ENCODE measurements around the gene ADAMTS9. TPM values are rescaled to one million over a fixed set of nuclear protein-coding genes. Genes with fewer than 3 reads are reported as not detected.

The ADAMTS9 gene
- total and polyA plus RNA-seq, 4 donors: 7.0 to 212 (median 91.2) TPM

- no peak for DNase-seq
- H3K9me3 ChIP-seq (ENCODE audit: control insufficient read depth, low read length): no peaks in the 10 kb centered on the region
- 96 to 97% methylated on average over 1 of the region's 1 CpG for WGBS, 2 donors
- no peaks in the 10 kb centered on the region for H3K27me3 ChIP-seq (ENCODE audit: control insufficient read depth in 1 of 2, insufficient read depth in 2 of 2, low read length in 1 of 2)
- no peaks in the 10 kb centered on the region for H3K4me1 ChIP-seq (ENCODE audit: control insufficient read depth in 1 of 2, insufficient read depth in 2 of 2, low read length in 2 of 2)
- H3K27ac ChIP-seq (ENCODE audit: low read depth in 1 of 2, low read length in 2 of 2): no peak overlapping the region
- intact Hi-C loops (cut with DNase I): no loop called here
- ATAC-seq (ENCODE audit: low FRiP score): no peak
- peaks cover 0 to 3% of the 10 kb centered on the region in 2 donors for H3K36me3 ChIP-seq (ENCODE audit: control insufficient read depth in 1 of 2, insufficient read depth in 2 of 2, low read length in 1 of 2)
- H3K4me3 ChIP-seq (ENCODE audit: low read length in 2 of 2): no peak overlapping the region
Measured at GRCh38 chr3:64571982-64572381, 115.8 kb downstream of the ADAMTS9 start.

DNA sequence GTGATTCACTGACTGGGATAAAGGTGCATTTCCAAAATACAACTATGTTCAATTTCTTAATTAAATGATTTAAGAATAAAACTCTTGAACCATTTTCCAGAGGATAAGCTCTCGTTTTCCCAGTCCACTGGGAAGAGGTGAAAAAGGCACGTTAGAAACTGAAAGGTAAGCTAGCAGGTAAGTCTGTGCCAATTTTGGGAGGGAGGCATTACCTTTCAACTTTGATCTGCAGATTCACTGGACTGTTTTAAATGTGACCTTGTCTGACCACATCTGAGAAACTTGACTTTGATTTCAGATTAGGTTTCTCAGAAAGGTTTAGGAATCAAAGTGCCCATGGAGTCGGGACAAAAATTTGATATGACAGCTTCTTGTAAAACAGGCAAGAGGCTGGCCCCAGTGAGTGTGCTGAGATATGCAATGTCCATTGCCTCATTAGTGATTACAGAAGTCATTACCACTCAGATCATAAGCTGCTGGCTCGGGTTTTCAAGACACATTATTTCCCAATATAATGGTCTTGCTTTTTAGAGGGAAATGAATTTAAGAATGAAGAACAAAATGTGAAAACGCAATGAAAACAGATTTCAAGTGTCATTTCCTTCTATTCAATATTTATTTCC lies 118.8 kb downstream of the ADAMTS9 start:
- intact Hi-C loops (cut with DNase I): no loop called here
- 91 to 94% methylated on average over 5 of the region's 5 CpGs for WGBS, 2 donors
- Histone ChIP-seq H3K4me3 (ENCODE audit: low read length in 2 of 2) (no peak overlapping the region), H3K27ac (ENCODE audit: low read depth in 1 of 2, low read length in 2 of 2) (no peak overlapping the region), H3K27me3 (ENCODE audit: control insufficient read depth in 1 of 2, insufficient read depth in 2 of 2, low read length in 1 of 2) (no peaks in the 10 kb centered on the region), H3K36me3 (ENCODE audit: control insufficient read depth in 1 of 2, insufficient read depth in 2 of 2, low read length in 1 of 2) (no peaks in the 10 kb centered on the region), H3K9me3 (ENCODE audit: control insufficient read depth, low read length) (no peaks in the 10 kb centered on the region), H3K4me1 (ENCODE audit: control insufficient read depth in 1 of 2, insufficient read depth in 2 of 2, low read length in 2 of 2) (no peaks in the 10 kb centered on the region)
- ATAC-seq (ENCODE audit: low FRiP score) (no peak), DNase-seq (no peak)

DNA sequence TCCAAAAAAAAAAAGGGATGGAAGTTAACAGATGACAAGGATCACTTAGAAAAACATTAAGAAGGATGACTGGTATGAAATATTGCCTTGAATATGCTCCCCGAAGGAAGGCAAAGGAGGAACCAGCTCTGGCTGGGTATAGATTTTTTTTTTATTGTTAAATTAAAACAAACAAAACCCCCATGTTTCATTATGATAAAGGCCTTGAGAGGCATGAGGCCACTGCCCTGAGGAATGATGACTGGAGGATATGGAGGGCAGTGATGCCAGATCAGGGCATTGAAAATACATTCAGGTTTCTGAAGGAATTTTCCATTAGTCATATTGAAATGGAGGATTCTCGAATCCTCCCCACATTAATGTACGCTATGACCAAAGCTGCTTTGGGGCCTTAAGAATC lies 120.9 kb downstream of the ADAMTS9 start:
- DNase-seq (no peak), ATAC-seq (ENCODE audit: low FRiP score) (no peak)
- H3K27me3 ChIP-seq (ENCODE audit: control insufficient read depth in 1 of 2, insufficient read depth in 2 of 2, low read length in 1 of 2): no peaks in the 10 kb centered on the region
- H3K4me1 ChIP-seq (ENCODE audit: control insufficient read depth in 1 of 2, insufficient read depth in 2 of 2, low read length in 2 of 2): no peaks in the 10 kb centered on the region
- 94 to 96% methylated on average over 3 of the region's 3 CpGs for WGBS, 2 donors
- no peak overlapping the region for H3K27ac ChIP-seq (ENCODE audit: low read depth in 1 of 2, low read length in 2 of 2)
- H3K9me3 ChIP-seq (ENCODE audit: control insufficient read depth, low read length): no peaks in the 10 kb centered on the region
- no peak overlapping the region for H3K4me3 ChIP-seq (ENCODE audit: low read length in 2 of 2)
- H3K36me3 ChIP-seq (ENCODE audit: control insufficient read depth in 1 of 2, insufficient read depth in 2 of 2, low read length in 1 of 2): no peaks in the 10 kb centered on the region
- intact Hi-C loops (cut with DNase I): no loop called here

DNA sequence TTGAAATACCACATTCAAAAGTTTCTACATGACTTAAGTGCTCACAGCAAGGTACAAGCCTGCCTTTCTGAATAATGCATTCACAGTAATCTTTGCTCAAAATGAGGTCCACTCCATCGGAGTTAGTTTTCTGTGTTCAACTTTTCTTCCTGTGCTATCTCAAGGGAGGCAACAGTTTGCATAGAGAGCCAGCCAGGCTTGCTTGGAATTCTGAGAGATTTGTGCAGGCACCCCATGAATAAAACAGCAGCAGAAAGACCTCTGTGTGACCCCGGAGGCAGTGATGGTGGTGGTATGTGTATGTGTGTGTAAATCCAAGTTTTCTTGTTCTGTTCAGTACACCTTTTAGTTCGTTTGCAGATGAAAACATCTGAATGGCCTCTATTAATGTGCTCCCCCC lies 124.0 kb downstream of the ADAMTS9 start:
- Histone ChIP-seq H3K4me3 (ENCODE audit: low read length in 2 of 2) (no peak overlapping the region), H3K36me3 (ENCODE audit: control insufficient read depth in 1 of 2, insufficient read depth in 2 of 2, low read length in 1 of 2) (peaks cover 0 to 4% of the 10 kb centered on the region in 2 donors), H3K27ac (ENCODE audit: low read depth in 1 of 2, low read length in 2 of 2) (peak overlapping the region in 1 of 2 donors; percentile 8), H3K9me3 (ENCODE audit: control insufficient read depth, low read length) (no peaks in the 10 kb centered on the region), H3K27me3 (ENCODE audit: control insufficient read depth in 1 of 2, insufficient read depth in 2 of 2, low read length in 1 of 2) (no peaks in the 10 kb centered on the region), H3K4me1 (ENCODE audit: control insufficient read depth in 1 of 2, insufficient read depth in 2 of 2, low read length in 2 of 2) (no peaks in the 10 kb centered on the region)
- intact Hi-C loops (cut with DNase I): no loop called here
- ATAC-seq (ENCODE audit: low FRiP score) (no peak), DNase-seq (no peak)
- WGBS, 2 donors: 32 to 36% methylated on average over 3 of the region's 3 CpGs

GRCh38 chr3:64561868-64562267 lies 125.9 kb downstream of the ADAMTS9 start:
- peak overlapping the region in 1 of 2 donors; percentile 24 for H3K4me3 ChIP-seq (ENCODE audit: low read length in 2 of 2)
- DNase-seq (no peak), ATAC-seq (ENCODE audit: low FRiP score) (peak; percentile 8)
- H3K36me3 ChIP-seq (ENCODE audit: control insufficient read depth in 1 of 2, insufficient read depth in 2 of 2, low read length in 1 of 2): peaks cover 0 to 5% of the 10 kb centered on the region in 2 donors
- 38 to 66% methylated on average over 2 of the region's 2 CpGs for WGBS, 2 donors
- no peaks in the 10 kb centered on the region for H3K27me3 ChIP-seq (ENCODE audit: control insufficient read depth in 1 of 2, insufficient read depth in 2 of 2, low read length in 1 of 2)
- H3K27ac ChIP-seq (ENCODE audit: low read depth in 1 of 2, low read length in 2 of 2): no peak overlapping the region
- intact Hi-C loops (cut with DNase I): no loop called here
- H3K9me3 ChIP-seq (ENCODE audit: control insufficient read depth, low read length): no peaks in the 10 kb centered on the region
- no peaks in the 10 kb centered on the region for H3K4me1 ChIP-seq (ENCODE audit: control insufficient read depth in 1 of 2, insufficient read depth in 2 of 2, low read length in 2 of 2)

GRCh38 chr3:64561325-64561843 lies 126.4 kb downstream of the ADAMTS9 start:
- Histone ChIP-seq H3K36me3 (ENCODE audit: control insufficient read depth in 1 of 2, insufficient read depth in 2 of 2, low read length in 1 of 2) (peaks cover 0 to 5% of the 10 kb centered on the region in 2 donors), H3K27ac (ENCODE audit: low read depth in 1 of 2, low read length in 2 of 2) (peak overlapping the region in 1 of 2 donors; percentile 61)

DNA sequence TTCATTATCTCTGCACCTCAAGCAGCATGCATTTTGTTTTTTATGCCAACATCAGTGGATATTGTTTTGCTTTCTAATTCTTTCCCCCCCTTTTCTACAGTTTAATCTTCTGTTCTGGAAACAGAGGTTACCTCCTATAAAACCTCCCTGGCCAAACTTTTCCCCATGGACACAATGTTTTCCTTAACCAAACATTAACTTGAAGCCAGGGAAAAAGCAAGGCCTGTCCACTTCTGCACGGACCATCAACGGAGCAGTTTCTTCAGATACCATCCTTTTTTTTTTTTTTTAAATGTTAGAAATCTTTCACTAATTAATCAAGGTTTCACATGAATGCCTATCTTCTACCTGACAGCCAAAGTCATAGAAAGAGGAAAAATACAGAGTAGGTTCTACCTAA lies 127.0 kb downstream of the ADAMTS9 start:
- Histone ChIP-seq H3K27me3 (ENCODE audit: control insufficient read depth in 1 of 2, insufficient read depth in 2 of 2, low read length in 1 of 2) (no peaks in the 10 kb centered on the region), H3K4me1 (ENCODE audit: control insufficient read depth in 1 of 2, insufficient read depth in 2 of 2, low read length in 2 of 2) (no peaks in the 10 kb centered on the region), H3K9me3 (ENCODE audit: control insufficient read depth, low read length) (no peaks in the 10 kb centered on the region), H3K27ac (ENCODE audit: low read depth in 1 of 2, low read length in 2 of 2) (no peak overlapping the region), H3K36me3 (ENCODE audit: control insufficient read depth in 1 of 2, insufficient read depth in 2 of 2, low read length in 1 of 2) (peaks cover 0 to 5% of the 10 kb centered on the region in 2 donors), H3K4me3 (ENCODE audit: low read length in 2 of 2) (peak overlapping the region in 1 of 2 donors; percentile 27)
- 4 to 12% methylated on average over 2 of the region's 2 CpGs for WGBS, 2 donors
- no peak for DNase-seq
- intact Hi-C loops (cut with DNase I): no loop called here
- ATAC-seq (ENCODE audit: low FRiP score): peak; percentile 44

More at GRCh38 chr3:64561325-64561843, 126.4 kb downstream of the ADAMTS9 start:
- 11 to 33% methylated on average over 22 of the region's 22 CpGs for WGBS, 2 donors
- Histone ChIP-seq H3K4me3 (ENCODE audit: low read length in 2 of 2) (peak overlapping the region; percentile 24 to 27), H3K27me3 (ENCODE audit: control insufficient read depth in 1 of 2, insufficient read depth in 2 of 2, low read length in 1 of 2) (no peaks in the 10 kb centered on the region), H3K4me1 (ENCODE audit: control insufficient read depth in 1 of 2, insufficient read depth in 2 of 2, low read length in 2 of 2) (no peaks in the 10 kb centered on the region), H3K9me3 (ENCODE audit: control insufficient read depth, low read length) (no peaks in the 10 kb centered on the region)
- DNase-seq: no peak
- intact Hi-C loops (cut with DNase I): no loop called here
- peak; percentile 74 for ATAC-seq (ENCODE audit: low FRiP score)

DNA sequence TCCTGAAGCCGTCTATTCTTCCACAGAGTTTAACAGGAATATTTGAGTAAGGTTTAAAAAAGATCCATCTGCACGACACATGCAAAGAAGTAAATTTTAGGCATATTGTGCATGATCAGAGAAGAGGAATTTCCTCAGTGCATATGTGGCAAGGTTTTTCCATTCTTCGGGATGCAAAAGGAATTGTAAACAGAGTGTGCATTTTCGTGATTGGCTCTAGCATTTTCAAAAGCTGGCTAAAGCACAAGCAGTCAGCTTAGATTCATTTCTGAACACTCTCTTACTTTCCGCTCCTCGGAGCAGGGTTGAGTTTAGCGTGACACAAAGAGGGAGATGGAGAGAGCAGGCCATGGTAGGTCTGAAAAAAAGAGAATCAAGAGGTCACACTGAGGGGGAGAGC lies 128.2 kb downstream of the ADAMTS9 start:
- Histone ChIP-seq H3K27me3 (ENCODE audit: control insufficient read depth in 1 of 2, insufficient read depth in 2 of 2, low read length in 1 of 2) (no peaks in the 10 kb centered on the region), H3K4me1 (ENCODE audit: control insufficient read depth in 1 of 2, insufficient read depth in 2 of 2, low read length in 2 of 2) (no peaks in the 10 kb centered on the region), H3K27ac (ENCODE audit: low read depth in 1 of 2, low read length in 2 of 2) (no peak overlapping the region), H3K4me3 (ENCODE audit: low read length in 2 of 2) (no peak overlapping the region), H3K36me3 (ENCODE audit: control insufficient read depth in 1 of 2, insufficient read depth in 2 of 2, low read length in 1 of 2) (peaks cover 0 to 5% of the 10 kb centered on the region in 2 donors), H3K9me3 (ENCODE audit: control insufficient read depth, low read length) (no peaks in the 10 kb centered on the region)
- WGBS, 2 donors: 82 to 90% methylated on average over 7 of the region's 7 CpGs
- no peak for ATAC-seq (ENCODE audit: low FRiP score)
- no peak for DNase-seq
- intact Hi-C loops (cut with DNase I): no loop called here

DNA sequence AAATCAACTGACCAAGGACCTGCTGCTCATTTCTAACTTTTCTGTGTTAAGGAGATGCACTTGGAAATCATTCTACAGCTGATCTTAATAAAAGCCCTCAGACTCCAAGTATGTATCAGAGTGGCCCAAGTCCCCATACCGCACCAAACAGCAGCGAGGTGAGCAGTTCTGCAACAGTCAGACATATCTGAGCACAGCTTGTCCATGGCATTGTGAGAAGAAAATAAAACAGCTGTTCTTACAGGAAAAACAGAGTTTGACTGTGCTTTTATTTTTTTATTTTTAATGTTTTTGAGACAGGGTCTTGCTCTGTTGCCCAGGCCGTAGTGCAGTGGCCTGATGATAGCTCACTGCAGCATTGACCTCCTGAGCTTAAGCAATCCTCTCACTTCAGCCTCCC lies 131.8 kb downstream of the ADAMTS9 start:
- Histone ChIP-seq H3K27ac (ENCODE audit: low read depth in 1 of 2, low read length in 2 of 2) (no peak overlapping the region), H3K27me3 (ENCODE audit: control insufficient read depth in 1 of 2, insufficient read depth in 2 of 2, low read length in 1 of 2) (no peaks in the 10 kb centered on the region), H3K4me3 (ENCODE audit: low read length in 2 of 2) (no peak overlapping the region), H3K36me3 (ENCODE audit: control insufficient read depth in 1 of 2, insufficient read depth in 2 of 2, low read length in 1 of 2) (peaks cover 0 to 7% of the 10 kb centered on the region in 2 donors), H3K9me3 (ENCODE audit: control insufficient read depth, low read length) (no peaks in the 10 kb centered on the region), H3K4me1 (ENCODE audit: control insufficient read depth in 1 of 2, insufficient read depth in 2 of 2, low read length in 2 of 2) (no peaks in the 10 kb centered on the region)
- intact Hi-C loops (cut with DNase I): no loop called here
- ATAC-seq (ENCODE audit: low FRiP score) (no peak), DNase-seq (no peak)
- 97 to 99% methylated on average over 3 of the region's 3 CpGs for whole genome bisulfite sequencing, 2 donors
